Left ventricle myocardium superior (tissue), 1 donor: ENCODE measurements around the gene C17orf75. TPM values are rescaled to one million over a fixed set of nuclear protein-coding genes. Genes with fewer than 3 reads are reported as not detected.
"Not testable (repeated sequence)": the region's sequence is repeated elsewhere in the genome, so short reads cannot be mapped to it uniquely, and the experiment has no call there.

ENCODE experiments used
- ATAC-seq: fragments of 200-7000 bp; cut with Tn5 transposase; one replicate; pipeline ENCODE4 v1.9.1; 2020; ENCODE audit warnings: mild to moderate bottlenecking, moderate library complexity
- DNase-seq: peaks from one replicate; pipeline ENCODE4 v3.0.0-alpha.2; 2020
- intact Hi-C: fragments of 100-400 bp; cut with micrococcal nuclease; formaldehyde crosslinking; loops from one replicate; pipeline ENCODE4 v1.11.0; 2022
- total RNA-seq: library from RNA; stranded (reverse); fragmentation: NEBNext Ultra II Directional; extraction: Animal tissue kit (Norgen Biotek cat#: 25700); gene quantifications from one replicate; pipeline ENCODE4 v1.2.1, GENCODE V29; 2021
- donor health status: DM: no; HTN: yes; CAD: no; lungs with severe emphysema.

C17orf75 gene
- total RNA-seq, 1 donor from 2014 or later = 18.5 TPM

- intact Hi-C loops = no loop called here
- DNase-seq = peak; percentile 33
- peak; percentile 38 for ATAC-seq
Observed at GRCh38 chr17:32349503-32349853, 7.5 kb upstream of the C17orf75 start.

- intact Hi-C loops = no loop called here
- no peak for DNase-seq
- no peak for ATAC-seq
Observed at GRCh38 chr17:32348483-32348800, 6.5 kb upstream of the C17orf75 start.

GRCh38 chr17:32345951-32346600 is 4.1 kb upstream of the C17orf75 start:
- intact Hi-C loops = no loop called here
- DNase-seq (no peak), ATAC-seq (no peak)

DNA sequence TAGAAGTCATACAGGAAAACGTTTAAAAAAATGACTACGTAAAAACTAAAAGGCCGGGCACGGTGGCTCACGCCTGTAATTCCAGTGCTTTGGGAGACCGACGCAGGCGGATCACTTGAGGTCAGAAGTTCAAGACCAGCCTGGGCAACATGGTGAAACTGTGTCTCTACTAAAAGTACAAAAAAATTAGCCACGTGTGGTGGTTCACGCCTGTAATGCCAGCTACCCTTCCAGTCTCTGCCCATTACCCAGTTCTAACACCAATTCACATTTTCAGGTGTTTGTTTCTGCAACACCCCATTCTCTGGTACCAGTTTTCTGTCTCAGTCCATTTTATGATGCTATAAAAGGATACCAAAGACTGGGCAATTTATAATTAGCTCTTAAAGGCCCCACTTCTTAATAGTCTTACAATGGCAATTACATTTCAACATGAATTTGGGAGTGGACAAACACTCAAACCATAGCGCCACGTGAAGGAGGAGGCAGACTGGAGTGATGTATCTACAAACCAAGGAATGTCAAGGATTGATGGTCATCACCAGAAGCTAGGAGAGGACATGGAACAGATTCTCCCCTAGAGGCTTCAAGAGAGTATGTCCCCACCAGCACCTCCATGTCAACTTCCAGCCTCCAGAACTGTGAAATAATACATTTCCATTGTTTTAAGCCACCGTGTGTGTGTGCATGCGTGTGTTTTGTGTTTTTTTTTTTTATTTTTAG is 791 bp upstream of the C17orf75 start:
- no peak for DNase-seq
- no peak for ATAC-seq
- intact Hi-C loops = no loop called here

GRCh38 chr17:32341141-32341856 is 674 bp downstream of the C17orf75 start:
- peak; percentile 7 for ATAC-seq
- no peak for DNase-seq

DNA sequence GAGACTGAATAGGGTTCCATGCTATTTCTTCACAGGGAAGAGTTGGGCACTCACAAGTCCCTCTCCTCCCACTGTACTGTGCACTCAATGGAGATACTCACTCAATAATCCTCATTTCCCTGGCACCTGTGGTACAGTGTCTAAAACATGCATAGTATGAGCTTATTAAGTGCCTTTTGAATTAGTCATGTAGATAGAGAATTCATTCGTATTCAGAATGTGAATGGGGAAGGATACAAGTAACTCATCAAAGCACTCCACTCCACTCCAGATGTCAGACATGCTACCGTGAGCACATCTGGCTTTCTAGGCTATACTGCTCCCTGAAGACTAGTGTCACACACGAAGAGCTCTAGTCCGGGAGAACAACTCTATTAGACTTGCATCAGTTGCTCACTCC is 6.3 kb downstream of the C17orf75 start:
- DNase-seq (no peak), ATAC-seq (no peak)
- intact Hi-C loops = no loop called here

More at GRCh38 chr17:32341141-32341856, 674 bp downstream of the C17orf75 start:
- intact Hi-C loops = no loop called here

GRCh38 chr17:32335046-32335445 is 6.9 kb downstream of the C17orf75 start:
- intact Hi-C loops = no loop called here
- ATAC-seq = no peak
- DNase-seq = no peak

DNA sequence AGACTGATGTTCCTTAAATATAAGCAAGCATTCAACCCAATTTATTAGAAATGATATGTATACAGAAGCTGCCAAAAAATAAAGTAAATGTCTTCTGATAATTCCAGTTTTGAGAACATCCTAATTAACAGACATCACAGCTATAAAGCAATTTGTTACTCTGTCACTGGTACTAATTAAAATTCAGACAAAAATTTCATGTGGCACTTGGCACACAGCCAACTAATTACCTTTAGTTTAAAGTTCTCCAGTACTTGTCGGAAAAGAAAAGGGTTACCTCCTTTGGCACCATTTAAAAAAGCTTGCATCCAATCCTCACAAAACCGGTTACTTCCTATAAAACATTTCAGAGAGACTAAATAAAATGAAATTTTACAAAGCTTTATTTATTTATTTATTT is 8.8 kb downstream of the C17orf75 start:
- no peak for DNase-seq
- ATAC-seq = no peak
- intact Hi-C loops = no loop called here

DNA sequence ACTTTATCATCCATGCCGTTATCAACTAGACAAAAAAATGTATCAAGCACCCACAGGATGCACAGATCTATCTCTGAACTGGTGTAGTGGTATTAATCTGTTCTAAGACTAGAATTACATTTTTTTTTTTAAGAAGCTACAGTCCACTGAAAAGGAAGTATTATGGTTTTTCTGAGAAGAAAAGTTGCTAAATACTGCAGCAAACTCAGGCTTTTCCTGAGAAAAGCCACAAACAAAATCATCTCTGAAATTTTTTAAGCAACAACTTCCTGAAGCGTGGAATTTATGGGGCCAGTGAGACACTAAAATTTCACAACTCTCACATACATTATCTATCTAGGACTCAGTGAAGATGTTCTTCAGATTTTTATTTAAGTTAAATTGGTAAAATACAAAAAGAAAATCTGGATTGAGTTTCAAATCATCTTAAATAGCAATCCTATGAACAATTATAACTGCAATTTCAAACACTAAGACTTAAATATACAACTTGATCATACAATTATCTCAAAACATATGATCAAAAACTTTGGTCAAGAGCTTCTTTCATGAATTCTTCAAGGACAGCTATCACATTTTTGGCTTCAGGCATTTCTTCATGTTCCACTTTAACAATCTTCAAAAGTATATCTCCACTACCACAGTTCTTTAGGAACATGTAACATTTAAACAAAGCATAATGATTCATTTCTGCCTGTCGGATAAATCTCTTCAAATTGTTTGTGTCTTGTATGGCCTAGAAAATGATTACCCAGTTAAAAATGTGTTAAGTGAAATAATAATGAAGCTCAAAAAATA is 10.5 kb downstream of the C17orf75 start:
- ATAC-seq (no peak), DNase-seq (no peak)
- intact Hi-C loops = no loop called here

DNA sequence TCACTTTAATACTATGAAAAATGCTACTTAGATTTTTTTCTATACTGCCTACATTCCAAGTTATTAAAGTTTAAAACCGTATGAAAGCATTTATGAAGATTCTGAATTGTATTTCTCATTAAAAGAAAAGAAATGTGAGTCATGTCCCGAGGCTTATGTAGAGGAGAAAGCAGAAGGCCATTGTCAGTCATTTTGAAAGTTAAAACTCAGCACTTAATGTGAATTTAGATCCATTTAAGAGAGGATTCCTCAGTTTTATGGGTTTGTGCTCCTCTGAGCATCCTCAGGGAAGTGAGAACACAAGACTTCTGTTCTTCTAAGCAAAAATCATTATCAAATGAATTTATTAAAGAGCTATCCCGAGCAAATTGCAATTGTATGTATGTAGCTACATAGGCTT is 11.8 kb downstream of the C17orf75 start:
- no peak for DNase-seq
- intact Hi-C loops = no loop called here
- no peak for ATAC-seq

- ATAC-seq (no peak), DNase-seq (no peak)
- intact Hi-C loops = no loop called here
Observed at GRCh38 chr17:32327911-32328310, 14.1 kb downstream of the C17orf75 start.

DNA sequence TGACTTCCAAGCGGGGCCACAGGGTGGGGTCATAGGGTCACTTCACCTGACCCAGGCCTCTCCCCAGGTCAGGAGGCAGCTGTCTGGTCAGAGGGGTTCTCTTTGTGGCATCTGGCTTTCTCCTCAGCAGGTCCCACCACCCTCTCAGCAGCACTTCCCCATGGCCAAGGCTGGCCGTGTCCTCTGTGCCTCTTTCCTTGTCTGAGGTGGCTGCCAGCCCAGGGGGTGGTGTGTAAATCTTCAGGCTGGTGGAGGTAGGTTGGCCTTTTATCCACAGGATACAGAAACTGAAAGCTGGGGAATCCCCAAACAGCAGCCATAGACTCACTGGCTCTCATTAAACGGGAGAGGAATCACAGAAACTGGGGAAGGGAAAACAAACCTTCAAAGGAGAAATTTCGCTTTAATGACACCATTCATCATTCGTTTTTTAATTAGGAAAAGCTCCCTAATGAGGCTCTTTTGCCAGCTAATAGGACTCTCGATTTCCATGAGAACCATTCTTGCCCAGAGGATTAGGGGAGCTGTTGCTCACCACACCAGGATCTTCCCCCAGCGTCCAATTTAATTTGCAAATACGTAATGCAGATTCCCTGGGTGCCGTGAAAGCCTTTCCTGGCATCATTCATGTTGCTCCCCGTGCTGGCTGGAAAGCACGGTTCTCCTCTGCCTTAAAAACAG is 18.0 kb downstream of the C17orf75 start:
- no peak for DNase-seq
- intact Hi-C loops = no loop called here
- no peak for ATAC-seq

GRCh38 chr17:32323046-32323445 is 18.9 kb downstream of the C17orf75 start:
- ATAC-seq (no peak), DNase-seq (no peak)
- intact Hi-C loops = no loop called here

DNA sequence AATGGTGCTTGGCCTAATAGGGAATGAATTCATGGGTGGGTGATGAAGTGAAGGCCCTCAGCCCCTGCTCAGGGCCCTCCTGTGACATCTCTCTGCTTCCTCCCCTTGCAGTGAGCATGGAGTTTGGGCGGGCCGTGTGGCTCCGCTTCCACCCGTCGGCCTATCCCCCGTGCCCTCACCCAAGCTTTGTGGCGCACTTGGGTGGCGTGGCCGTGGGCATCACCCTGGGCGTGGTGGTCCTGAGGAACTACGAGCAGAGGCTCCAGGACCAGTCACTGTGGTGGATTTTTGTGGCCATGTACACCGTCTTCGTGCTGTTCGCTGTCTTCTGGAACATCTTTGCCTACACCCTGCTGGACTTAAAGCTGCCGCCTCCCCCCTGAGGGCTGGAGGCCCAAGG is 21.1 kb downstream of the C17orf75 start:
- ATAC-seq = no peak
- DNase-seq = no peak
- intact Hi-C loops = no loop called here

- DNase-seq, ATAC-seq, intact Hi-C loops: not testable (repeated sequence)
Observed at GRCh38 chr17:32320080-32320479, 21.9 kb downstream of the C17orf75 start.

GRCh38 chr17:32319548-32319905 is 22.4 kb downstream of the C17orf75 start:
- DNase-seq = peak; percentile 86
- intact Hi-C loops = loop anchor here (5.0 kb wide), 1 partner anchor 67 kb away; no protein-coding TSS in a partner anchor
- peak; percentile 94 for ATAC-seq

DNA sequence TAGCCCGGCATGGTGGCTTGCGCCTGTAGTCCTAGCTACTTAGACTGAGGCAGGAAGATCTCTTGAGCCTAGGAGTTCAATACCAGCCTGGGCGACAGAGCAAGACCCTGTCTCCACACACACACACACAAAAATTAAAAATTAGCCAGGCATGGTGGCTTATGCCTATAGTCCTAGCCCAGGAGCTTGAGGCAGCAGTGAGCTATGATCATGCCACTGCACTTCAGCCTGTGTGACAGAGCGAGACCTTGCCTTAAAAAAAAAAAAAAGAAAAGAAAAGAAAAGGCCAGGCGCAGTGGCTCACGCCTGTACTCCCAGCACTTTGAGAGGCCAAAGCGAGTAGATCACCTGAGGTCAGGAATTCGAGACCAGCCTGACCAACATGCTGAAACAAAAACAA is 23.9 kb downstream of the C17orf75 start:
- no peak for ATAC-seq
- no peak for DNase-seq
- intact Hi-C loops = loop anchor here (5.0 kb wide), 1 partner anchor 66 kb away; no protein-coding TSS in a partner anchor

DNA sequence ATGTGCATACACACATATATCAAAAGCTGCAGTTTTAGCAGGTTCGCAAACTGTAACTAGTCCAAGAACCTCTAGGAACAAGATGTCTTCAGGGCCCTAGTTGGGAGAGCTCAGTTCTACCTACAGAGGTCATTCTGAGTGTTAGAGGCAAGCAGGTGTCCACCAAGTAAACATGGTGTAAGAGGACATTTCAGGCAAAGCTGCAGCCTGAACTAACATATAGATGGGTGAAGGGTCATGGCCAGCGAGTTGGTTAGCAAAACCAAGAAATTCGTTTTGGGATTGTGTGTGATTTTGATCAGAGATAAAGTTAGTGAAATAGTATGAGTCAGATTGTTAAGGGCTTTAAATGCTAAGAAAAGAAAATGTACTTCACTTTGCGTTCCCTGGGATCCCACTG is 24.6 kb downstream of the C17orf75 start:
- intact Hi-C loops = loop anchor here (5.0 kb wide), 1 partner anchor 65 kb away; no protein-coding TSS in a partner anchor
- no peak for ATAC-seq
- no peak for DNase-seq

GRCh38 chr17:32316653-32317052 is 25.3 kb downstream of the C17orf75 start:
- intact Hi-C loops = loop anchor here (5.0 kb wide), 1 partner anchor 64 kb away; no protein-coding TSS in a partner anchor
- DNase-seq, ATAC-seq: not testable (repeated sequence)
